CD4-positive, alpha-beta T cell (primary cell): ENCODE data around the gene FAM199X. TPM values are rescaled to one million over a fixed set of nuclear protein-coding genes. Genes with fewer than 3 reads are reported as not detected.

Experiments
- ATAC-seq: fragments of 200-7000 bp; cut with Tn5 transposase; one replicate; pipeline ENCODE4 v1.10.0; 2022; ENCODE audit warnings: mild to moderate bottlenecking; ENCODE audit not compliant: poor library complexity
- CTCF ChIA-PET: fragments of 350-600 bp; sonication (Branson Sonifier 250); formaldehyde crosslinking; loops from one replicate; lab custom pipeline; 2021; ENCODE audit warnings: antibody characterized with exemption, inconsistent platforms; lab: Charles Lee
- POLR2A ChIA-PET: fragments of 350-600 bp; sonication (Branson Sonifier 250); formaldehyde crosslinking; loops from one replicate; lab custom pipeline; 2021; ENCODE audit warnings: antibody characterized with exemption, inconsistent platforms; lab: Charles Lee
- DNase-seq, 14 experiments: peaks; one replicate each; pipeline ENCODE4 v3.0.0-alpha.2; 2013 to 2020; ENCODE audit warnings: mixed read lengths in 2 of 14
- H3K27ac ChIP-seq, 2 donors: one replicate each; pipeline versions ENCODE4 v1.5.1 to v1.7.0; 2013; ENCODE audit warnings: low read length in 2 of 2, low read depth in 1 of 2, mild to moderate bottlenecking in 1 of 2
- H3K27me3 ChIP-seq, 2 experiments: 1 replicate in 1 of 2; 2 replicates in 1 of 2; pipeline versions ENCODE4 v1.6.1 to v1.7.0; 2013; ENCODE audit warnings: low read length in 2 of 2, control low read depth in 1 of 2, mild to moderate bottlenecking in 1 of 2, moderate library complexity in 1 of 2; ENCODE audit not compliant: insufficient read depth in 2 of 2, control insufficient read depth in 1 of 2
- H3K36me3 ChIP-seq: one replicate; pipeline ENCODE4 v1.6.1; 2013; ENCODE audit warnings: low read length, control low read depth; ENCODE audit not compliant: insufficient read depth
- H3K4me1 ChIP-seq: one replicate; pipeline ENCODE4 v1.6.1; 2013; ENCODE audit warnings: low read length, control low read depth; ENCODE audit not compliant: insufficient read depth
- H3K4me3 ChIP-seq: one replicate; pipeline ENCODE4 v1.5.1; 2013; ENCODE audit warnings: mild to moderate bottlenecking, low read length, moderate library complexity
- H3K9me3 ChIP-seq, 2 experiments: 1 replicate in 1 of 2; 2 replicates in 1 of 2; pipeline versions ENCODE4 v1.6.1 to v1.7.0; 2013; ENCODE audit warnings: low read length in 2 of 2, mild to moderate bottlenecking in 2 of 2, control low read depth in 1 of 2, moderate library complexity in 1 of 2; ENCODE audit not compliant: control insufficient read depth in 1 of 2, insufficient read depth in 1 of 2
- H3K27ac Mint-ChIP-seq: one replicate; pipeline ENCODE4 v1.8.0; 2020; ENCODE audit warnings: mixed read lengths
- H3K27me3 Mint-ChIP-seq: one replicate; pipeline ENCODE4 v1.8.0; 2021; ENCODE audit warnings: mixed read lengths
- H3K36me3 Mint-ChIP-seq: one replicate; pipeline ENCODE4 v1.8.0; 2021; ENCODE audit warnings: low read depth, mixed read lengths
- H3K4me1 Mint-ChIP-seq: one replicate; pipeline ENCODE4 v1.8.0; 2021; ENCODE audit warnings: low read depth, mixed read lengths
- H3K4me3 Mint-ChIP-seq: one replicate; pipeline ENCODE4 v1.8.0; 2020; ENCODE audit warnings: mild to moderate bottlenecking, mixed read lengths
- H3K9me3 Mint-ChIP-seq: one replicate; pipeline ENCODE4 v1.8.0; 2020; ENCODE audit warnings: mixed read lengths
- CTCF ChIP-seq: fragments of 200-600 bp; IDR thresholded peaks from one replicate; pipeline ENCODE4 v1.8.0; 2022; ENCODE audit warnings: antibody characterized with exemption, mild to moderate bottlenecking
- intact Hi-C, 2 experiments: fragments of 100-400 bp; cut with DNase I in 1 of 2; cut with micrococcal nuclease in 1 of 2; formaldehyde crosslinking; loops; one replicate each; pipeline versions ENCODE4 v1.15.1 to v1.9.0; 2023 to 2025; cut with DNase I, micrococcal nuclease
- total RNA-seq, 174 experiments: library from RNA in 2 of 174; stranded (reverse) in 2 of 174; gene quantifications; one replicate each; pipeline ENCODE4 v1.2.3 and lab custom pipeline; 2021 to 2026

Gene FAM199X
- total RNA-seq, 2 experiments from 2014 or later: 16.4 to 17.1 TPM

GRCh38 chrX:104172121-104172520 is 5.9 kb downstream of the FAM199X start:
- H3K4me1 Mint-ChIP-seq: peaks cover 39% of the 10 kb centered on the region
- peaks cover 15% of the 10 kb centered on the region for H3K36me3 Mint-ChIP-seq
- peaks cover 11% of the 10 kb centered on the region for H3K36me3 ChIP-seq
- DNase-seq (no peak), ATAC-seq (no peak)
- CTCF ChIA-PET: no interaction called here
- H3K27ac Mint-ChIP-seq: no peak overlapping the region
- no peaks in the 10 kb centered on the region for H3K9me3 ChIP-seq
- peaks cover 7% of the 10 kb centered on the region for H3K4me1 ChIP-seq
- intact Hi-C loops: no loop called here
- no peaks in the 10 kb centered on the region for H3K27me3 Mint-ChIP-seq
- no peak overlapping the region for H3K4me3 ChIP-seq
- no peak overlapping the region for H3K27ac ChIP-seq
- no peaks in the 10 kb centered on the region for H3K9me3 Mint-ChIP-seq
- POLR2A ChIA-PET: no interaction called here
- no peak for TF ChIP-seq CTCF
- no peaks in the 10 kb centered on the region for H3K27me3 ChIP-seq
- no peak overlapping the region for H3K4me3 Mint-ChIP-seq

GRCh38 chrX:104172788-104173187 is 6.5 kb downstream of the FAM199X start:
- POLR2A ChIA-PET: no interaction called here

GRCh38 chrX:104173841-104174240 is 7.6 kb downstream of the FAM199X start:
- DNase-seq: no peak
- no peaks in the 10 kb centered on the region for H3K4me1 ChIP-seq
- H3K9me3 Mint-ChIP-seq: no peaks in the 10 kb centered on the region
- H3K27me3 ChIP-seq: no peaks in the 10 kb centered on the region
- H3K36me3 ChIP-seq: peaks cover 14% of the 10 kb centered on the region
- H3K4me3 ChIP-seq: no peak overlapping the region
- H3K4me3 Mint-ChIP-seq: no peak overlapping the region
- peaks cover 31% of the 10 kb centered on the region for H3K36me3 Mint-ChIP-seq
- no peaks in the 10 kb centered on the region for H3K27me3 Mint-ChIP-seq
- intact Hi-C loops: no loop called here
- TF ChIP-seq CTCF: no peak
- CTCF ChIA-PET: interaction anchor here (1.3 kb wide), 1 partner anchor 22 kb away, joined by 4 read pairs; no protein-coding TSS in a partner anchor
- H3K4me1 Mint-ChIP-seq: peaks cover 33% of the 10 kb centered on the region
- POLR2A ChIA-PET: interaction anchor here (2.2 kb wide), 1 partner anchor 17 kb away, joined by 8 read pairs; the partner anchor contains the start of gene SLC25A53
- H3K27ac Mint-ChIP-seq: no peak overlapping the region
- H3K9me3 ChIP-seq: no peaks in the 10 kb centered on the region
- no peak for ATAC-seq
- H3K27ac ChIP-seq: no peak overlapping the region

More at GRCh38 chrX:104172788-104173187, 6.5 kb downstream of the FAM199X start:
- peaks cover 38% of the 10 kb centered on the region for H3K4me1 Mint-ChIP-seq
- H3K27me3 Mint-ChIP-seq: no peaks in the 10 kb centered on the region
- no peaks in the 10 kb centered on the region for H3K27me3 ChIP-seq
- peaks cover 4% of the 10 kb centered on the region for H3K4me1 ChIP-seq
- no peak for ATAC-seq
- CTCF ChIA-PET: interaction anchor here (1.3 kb wide), 1 partner anchor 23 kb away, joined by 4 read pairs; no protein-coding TSS in a partner anchor
- peaks cover 22% of the 10 kb centered on the region for H3K36me3 Mint-ChIP-seq
- H3K9me3 Mint-ChIP-seq: no peaks in the 10 kb centered on the region
- no peak overlapping the region for H3K27ac ChIP-seq
- H3K36me3 ChIP-seq: peaks cover 15% of the 10 kb centered on the region
- no peak for TF ChIP-seq CTCF
- H3K9me3 ChIP-seq: no peaks in the 10 kb centered on the region
- DNase-seq: no peak
- no peak overlapping the region for H3K4me3 ChIP-seq
- no peak overlapping the region for H3K4me3 Mint-ChIP-seq
- no peak overlapping the region for H3K27ac Mint-ChIP-seq
- intact Hi-C loops: no loop called here
